LNCAP (cell line): ENCODE data around the gene RBFOX2.

Experiments
- CTCF ChIP-seq: fragments of 450-650 bp; IDR thresholded peaks from 2 replicates; pipeline ENCODE4 v1.5.1; 2017; ENCODE audit warnings: mild to moderate bottlenecking

Gene RBFOX2

DNA sequence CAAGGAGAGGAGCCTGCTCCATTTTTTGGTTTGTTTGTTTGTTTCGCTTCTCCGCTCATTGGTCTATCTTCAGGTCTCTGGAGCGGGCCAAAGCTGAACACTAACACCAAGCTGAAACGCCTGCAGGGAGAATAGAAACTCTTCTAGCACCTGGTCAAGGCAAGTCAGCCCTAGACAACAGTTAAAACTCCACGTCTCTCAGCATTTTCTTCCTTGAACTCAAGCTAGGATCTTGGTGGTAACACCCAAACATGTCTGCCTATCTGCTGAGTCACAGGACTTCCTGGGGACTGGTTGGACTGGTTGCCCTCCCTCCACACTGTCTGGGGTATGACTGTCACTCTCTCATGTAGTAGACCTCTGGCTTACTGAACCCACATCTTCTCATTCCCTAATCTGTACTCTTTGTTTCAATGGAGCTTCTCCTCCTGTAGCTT lies 23.9 kb upstream of the RBFOX2 start:
- TF ChIP-seq CTCF, result no peak

GRCh38 chr22:36049678-36049997 lies 21.0 kb upstream of the RBFOX2 start:
- no peak for TF ChIP-seq CTCF

- no peak for TF ChIP-seq CTCF
These were observed 20.5 kb upstream of the RBFOX2 start for GRCh38 chr22:36048911-36049677.

DNA sequence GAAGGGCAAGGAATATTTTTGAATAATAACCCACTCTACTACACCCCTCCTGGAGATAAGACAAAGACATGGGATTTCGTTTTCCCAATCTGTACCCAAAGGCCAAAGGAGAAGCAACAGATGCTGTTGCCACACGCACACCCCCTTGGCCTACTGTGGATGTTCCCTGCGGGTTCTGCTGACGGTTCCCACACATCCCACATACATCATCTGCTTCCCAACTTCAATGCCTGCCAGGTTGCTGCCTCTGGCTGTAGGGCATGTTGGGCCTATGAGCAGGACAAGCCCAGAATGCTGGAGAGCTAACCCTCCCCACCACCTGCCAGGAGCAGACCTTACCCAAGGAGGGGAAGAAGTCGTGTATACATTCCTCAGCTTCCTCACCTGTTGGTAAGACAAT lies 13.6 kb upstream of the RBFOX2 start:
- no peak for TF ChIP-seq CTCF

DNA sequence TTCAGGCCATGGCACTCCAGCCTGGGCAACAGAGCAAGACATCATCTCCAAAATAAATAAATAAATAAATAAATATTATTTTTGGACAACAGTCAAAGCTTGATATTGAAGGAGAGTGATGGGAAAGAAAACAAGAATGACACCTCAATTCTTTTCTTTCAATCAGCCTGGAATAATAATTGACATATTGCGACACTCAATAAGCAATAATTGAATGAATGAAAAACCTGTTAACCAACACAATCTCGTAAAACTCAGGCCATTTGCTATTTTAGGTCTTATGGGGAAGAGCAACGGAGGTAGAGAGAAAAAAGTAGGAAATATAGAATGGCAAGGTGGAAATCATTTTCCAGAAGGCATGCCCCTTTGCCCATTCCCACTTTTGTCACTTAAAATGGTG lies 10.5 kb upstream of the RBFOX2 start:
- no peak for TF ChIP-seq CTCF

GRCh38 chr22:36037102-36037758 lies 8.6 kb upstream of the RBFOX2 start:
- no peak for TF ChIP-seq CTCF

- TF ChIP-seq CTCF, result no peak
These were observed 7.6 kb upstream of the RBFOX2 start for GRCh38 chr22:36036167-36036624.
